ENCODE data around the gene TTLL8.

DNA sequence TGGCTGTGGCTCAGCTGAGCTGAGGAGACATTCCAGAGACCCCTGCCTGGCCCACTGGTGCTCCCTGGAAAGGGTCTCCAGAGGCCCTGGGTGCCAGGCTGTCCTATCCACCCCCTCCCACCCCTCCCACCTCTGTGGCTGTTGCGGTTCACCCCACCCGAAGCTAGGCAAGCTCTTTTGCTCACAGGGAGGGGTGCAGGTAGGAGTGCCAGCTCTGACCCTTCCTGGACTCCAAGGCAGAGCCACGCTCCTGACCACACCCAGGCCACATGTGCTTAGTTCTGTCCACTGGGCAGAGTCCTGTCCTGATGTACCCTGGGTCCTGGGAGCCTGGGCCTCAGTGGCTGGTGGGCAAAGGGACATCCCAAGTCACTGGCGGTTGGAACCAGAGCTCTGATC is 62.0 kb downstream of the TTLL8 start:
- TF ChIP-seq POLR2A (IDR thresholded peaks at IDR 0.05; ENCODE audit: borderline replicate concordance, extremely low read depth, insufficient read depth, insufficient read length) (no peak), ELF1 (IDR thresholded peaks at IDR 0.05; ENCODE audit: borderline replicate concordance, low read depth) (no peak), EZH2 (IDR thresholded peaks at IDR 0.05) (no peak), POLR2AphosphoS5 (IDR thresholded peaks at IDR 0.05; ENCODE audit: low read depth, low read length) (no peak), RAD21 (IDR thresholded peaks at IDR 0.05; ENCODE audit: low read depth) (no peak), SP1 (IDR thresholded peaks at IDR 0.05; ENCODE audit: low read depth) (no peak), YY1 (IDR thresholded peaks at IDR 0.05; ENCODE audit: extremely low read depth, insufficient replicate concordance, low read depth, low read length) (no peak), SRF (IDR thresholded peaks at IDR 0.05; ENCODE audit: low read depth) (no peak), TCF7L2 (IDR thresholded peaks at IDR 0.05; ENCODE audit: borderline replicate concordance, extremely low read depth, insufficient read depth, insufficient read length) (no peak), CBX3 (IDR thresholded peaks at IDR 0.05; ENCODE audit: low read depth) (no peak)
- TF ChIP-seq, protein P1, sequence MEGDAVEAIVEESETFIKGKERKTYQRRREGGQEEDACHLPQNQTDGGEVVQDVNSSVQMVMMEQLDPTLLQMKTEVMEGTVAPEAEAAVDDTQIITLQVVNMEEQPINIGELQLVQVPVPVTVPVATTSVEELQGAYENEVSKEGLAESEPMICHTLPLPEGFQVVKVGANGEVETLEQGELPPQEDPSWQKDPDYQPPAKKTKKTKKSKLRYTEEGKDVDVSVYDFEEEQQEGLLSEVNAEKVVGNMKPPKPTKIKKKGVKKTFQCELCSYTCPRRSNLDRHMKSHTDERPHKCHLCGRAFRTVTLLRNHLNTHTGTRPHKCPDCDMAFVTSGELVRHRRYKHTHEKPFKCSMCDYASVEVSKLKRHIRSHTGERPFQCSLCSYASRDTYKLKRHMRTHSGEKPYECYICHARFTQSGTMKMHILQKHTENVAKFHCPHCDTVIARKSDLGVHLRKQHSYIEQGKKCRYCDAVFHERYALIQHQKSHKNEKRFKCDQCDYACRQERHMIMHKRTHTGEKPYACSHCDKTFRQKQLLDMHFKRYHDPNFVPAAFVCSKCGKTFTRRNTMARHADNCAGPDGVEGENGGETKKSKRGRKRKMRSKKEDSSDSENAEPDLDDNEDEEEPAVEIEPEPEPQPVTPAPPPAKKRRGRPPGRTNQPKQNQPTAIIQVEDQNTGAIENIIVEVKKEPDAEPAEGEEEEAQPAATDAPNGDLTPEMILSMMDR (IDR thresholded peaks at IDR 0.05 in 2 of 3, conservative IDR thresholded peaks at IDR 0.05 in 1 of 3; ENCODE audit: borderline replicate concordance in 1 of 3, insufficient read depth in 1 of 3, low read depth in 2 of 3, low read length in 2 of 3): no peak
- TF ChIP-seq, protein P2, sequence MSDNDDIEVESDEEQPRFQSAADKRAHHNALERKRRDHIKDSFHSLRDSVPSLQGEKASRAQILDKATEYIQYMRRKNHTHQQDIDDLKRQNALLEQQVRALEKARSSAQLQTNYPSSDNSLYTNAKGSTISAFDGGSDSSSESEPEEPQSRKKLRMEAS (IDR thresholded peaks at IDR 0.05): no peak; the same call in 1 of the 2 replicates
- TF ChIP-seq, protein P3, sequence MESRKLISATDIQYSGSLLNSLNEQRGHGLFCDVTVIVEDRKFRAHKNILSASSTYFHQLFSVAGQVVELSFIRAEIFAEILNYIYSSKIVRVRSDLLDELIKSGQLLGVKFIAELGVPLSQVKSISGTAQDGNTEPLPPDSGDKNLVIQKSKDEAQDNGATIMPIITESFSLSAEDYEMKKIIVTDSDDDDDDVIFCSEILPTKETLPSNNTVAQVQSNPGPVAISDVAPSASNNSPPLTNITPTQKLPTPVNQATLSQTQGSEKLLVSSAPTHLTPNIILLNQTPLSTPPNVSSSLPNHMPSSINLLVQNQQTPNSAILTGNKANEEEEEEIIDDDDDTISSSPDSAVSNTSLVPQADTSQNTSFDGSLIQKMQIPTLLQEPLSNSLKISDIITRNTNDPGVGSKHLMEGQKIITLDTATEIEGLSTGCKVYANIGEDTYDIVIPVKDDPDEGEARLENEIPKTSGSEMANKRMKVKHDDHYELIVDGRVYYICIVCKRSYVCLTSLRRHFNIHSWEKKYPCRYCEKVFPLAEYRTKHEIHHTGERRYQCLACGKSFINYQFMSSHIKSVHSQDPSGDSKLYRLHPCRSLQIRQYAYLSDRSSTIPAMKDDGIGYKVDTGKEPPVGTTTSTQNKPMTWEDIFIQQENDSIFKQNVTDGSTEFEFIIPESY (IDR thresholded peaks at IDR 0.05; ENCODE audit: extremely low read depth, insufficient replicate concordance, low read length): no peak
- TF ChIP-seq, protein P4, sequence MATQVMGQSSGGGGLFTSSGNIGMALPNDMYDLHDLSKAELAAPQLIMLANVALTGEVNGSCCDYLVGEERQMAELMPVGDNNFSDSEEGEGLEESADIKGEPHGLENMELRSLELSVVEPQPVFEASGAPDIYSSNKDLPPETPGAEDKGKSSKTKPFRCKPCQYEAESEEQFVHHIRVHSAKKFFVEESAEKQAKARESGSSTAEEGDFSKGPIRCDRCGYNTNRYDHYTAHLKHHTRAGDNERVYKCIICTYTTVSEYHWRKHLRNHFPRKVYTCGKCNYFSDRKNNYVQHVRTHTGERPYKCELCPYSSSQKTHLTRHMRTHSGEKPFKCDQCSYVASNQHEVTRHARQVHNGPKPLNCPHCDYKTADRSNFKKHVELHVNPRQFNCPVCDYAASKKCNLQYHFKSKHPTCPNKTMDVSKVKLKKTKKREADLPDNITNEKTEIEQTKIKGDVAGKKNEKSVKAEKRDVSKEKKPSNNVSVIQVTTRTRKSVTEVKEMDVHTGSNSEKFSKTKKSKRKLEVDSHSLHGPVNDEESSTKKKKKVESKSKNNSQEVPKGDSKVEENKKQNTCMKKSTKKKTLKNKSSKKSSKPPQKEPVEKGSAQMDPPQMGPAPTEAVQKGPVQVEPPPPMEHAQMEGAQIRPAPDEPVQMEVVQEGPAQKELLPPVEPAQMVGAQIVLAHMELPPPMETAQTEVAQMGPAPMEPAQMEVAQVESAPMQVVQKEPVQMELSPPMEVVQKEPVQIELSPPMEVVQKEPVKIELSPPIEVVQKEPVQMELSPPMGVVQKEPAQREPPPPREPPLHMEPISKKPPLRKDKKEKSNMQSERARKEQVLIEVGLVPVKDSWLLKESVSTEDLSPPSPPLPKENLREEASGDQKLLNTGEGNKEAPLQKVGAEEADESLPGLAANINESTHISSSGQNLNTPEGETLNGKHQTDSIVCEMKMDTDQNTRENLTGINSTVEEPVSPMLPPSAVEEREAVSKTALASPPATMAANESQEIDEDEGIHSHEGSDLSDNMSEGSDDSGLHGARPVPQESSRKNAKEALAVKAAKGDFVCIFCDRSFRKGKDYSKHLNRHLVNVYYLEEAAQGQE (IDR thresholded peaks at IDR 0.05; ENCODE audit: low read depth): no peak

Measured in HCT116 (cell line).